HG02870 (cell line): ENCODE measurements around the gene CLDN20.
"Not testable (repeated sequence)": the region's sequence is repeated elsewhere in the genome, so short reads cannot be mapped to it uniquely, and the experiment has no call there.

Experiments
- ATAC-seq: cut with Tn5 transposase; IDR thresholded peaks from one replicate; pipeline ENCODE4 v1.9.1; 2021; ENCODE audit warnings: mild to moderate bottlenecking, moderate library complexity; ENCODE audit not compliant: unreplicated experiment

Gene CLDN20

DNA sequence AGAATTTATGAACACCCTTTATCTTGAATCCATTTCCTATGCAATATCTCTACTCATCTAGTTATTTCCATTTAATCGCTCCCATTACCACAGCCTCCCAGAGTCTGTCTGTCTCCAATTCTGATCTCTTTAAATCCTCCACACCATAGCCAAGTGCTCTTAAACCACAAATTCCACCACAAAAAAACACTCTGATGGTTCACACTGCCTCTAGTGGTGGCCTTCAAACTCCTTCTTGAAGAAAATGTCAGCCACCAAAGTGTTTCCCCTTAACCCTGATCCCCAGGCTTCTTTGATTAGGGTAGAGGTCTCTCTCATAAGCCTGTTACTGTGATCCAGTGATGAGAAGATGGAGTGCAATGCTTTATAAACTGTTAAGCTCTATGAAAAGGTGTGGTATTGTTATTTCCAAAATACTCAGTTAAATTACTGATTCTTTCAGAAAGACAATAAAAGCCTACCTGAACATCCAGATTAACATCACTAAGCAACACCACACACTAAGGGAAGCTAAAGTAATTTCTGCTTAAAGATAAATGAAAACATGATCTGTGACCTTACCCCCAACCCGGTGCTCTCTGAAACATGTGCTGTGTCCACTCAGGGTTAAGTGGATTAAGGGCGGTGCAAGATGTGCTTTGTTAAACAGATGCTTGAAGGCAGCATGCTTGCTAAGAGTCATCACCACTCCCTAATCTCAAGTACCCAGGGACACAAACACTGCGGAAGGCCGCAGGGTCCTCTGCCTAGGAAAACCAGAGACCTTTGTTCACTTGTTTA, 4.5 kb downstream of the CLDN20 start:
- not testable (repeated sequence) for ATAC-seq

DNA sequence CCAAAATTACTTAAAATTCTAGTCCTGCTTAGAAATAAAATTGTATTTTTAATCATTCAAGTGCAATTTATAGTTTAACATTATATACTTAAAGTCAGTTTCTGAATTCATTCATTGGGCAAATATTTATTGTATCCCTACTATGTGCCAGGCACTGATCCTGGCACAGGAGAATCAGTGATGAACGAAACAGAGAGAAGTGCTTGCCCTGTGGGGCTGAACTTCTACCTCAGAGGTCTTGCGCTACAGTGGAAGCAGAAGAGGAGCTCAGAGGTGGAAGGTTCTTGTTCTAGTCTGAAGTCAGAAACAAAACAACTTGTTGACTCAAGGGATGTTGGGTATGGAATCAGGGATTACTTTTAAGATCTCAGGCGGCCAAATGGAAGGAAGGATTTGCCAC, 6.0 kb downstream of the CLDN20 start:
- ATAC-seq, result no peak

DNA sequence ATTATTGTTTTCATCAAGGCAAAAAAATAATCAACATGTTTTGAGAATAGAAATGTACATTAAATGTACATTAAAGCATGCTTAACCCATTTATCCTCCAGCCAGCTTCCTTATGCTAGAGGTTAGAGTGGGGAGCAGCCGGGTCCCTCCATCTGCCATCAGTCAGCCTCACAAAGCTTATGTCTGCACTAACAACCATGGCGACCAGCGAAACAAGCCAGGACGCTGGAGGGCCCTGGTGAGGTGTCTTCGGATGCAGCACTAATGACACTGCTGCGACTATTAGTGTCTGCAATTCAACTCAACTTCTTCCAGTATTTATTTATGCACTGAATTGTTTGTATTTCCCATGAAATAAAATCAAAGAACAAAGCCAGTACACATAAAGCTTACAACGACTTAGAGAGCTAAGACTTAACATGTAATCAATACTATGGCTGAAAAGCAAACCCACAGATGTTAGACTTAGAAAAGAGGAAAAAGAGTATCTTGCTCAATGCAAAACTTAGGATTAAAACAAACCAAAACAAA, 6.8 kb downstream of the CLDN20 start:
- ATAC-seq, result no peak

DNA sequence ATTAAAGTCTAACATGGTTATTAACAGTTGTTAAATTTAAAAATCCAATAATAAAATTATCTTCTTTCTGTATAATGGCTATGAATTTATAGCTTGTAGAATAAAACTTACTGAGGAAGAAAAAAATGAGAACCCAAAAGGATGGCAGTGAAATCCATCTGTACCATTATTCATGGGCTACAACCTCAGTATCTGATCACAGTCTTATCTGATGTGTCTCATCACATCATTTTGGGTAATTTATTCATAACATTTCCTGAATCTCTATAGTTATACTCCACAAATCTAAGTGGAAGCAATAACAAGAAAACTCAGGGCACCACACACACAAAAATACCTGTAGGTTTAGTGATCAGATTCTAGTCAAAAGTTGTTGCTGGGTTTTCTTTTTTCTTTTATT, 7.3 kb downstream of the CLDN20 start:
- ATAC-seq, result no peak

DNA sequence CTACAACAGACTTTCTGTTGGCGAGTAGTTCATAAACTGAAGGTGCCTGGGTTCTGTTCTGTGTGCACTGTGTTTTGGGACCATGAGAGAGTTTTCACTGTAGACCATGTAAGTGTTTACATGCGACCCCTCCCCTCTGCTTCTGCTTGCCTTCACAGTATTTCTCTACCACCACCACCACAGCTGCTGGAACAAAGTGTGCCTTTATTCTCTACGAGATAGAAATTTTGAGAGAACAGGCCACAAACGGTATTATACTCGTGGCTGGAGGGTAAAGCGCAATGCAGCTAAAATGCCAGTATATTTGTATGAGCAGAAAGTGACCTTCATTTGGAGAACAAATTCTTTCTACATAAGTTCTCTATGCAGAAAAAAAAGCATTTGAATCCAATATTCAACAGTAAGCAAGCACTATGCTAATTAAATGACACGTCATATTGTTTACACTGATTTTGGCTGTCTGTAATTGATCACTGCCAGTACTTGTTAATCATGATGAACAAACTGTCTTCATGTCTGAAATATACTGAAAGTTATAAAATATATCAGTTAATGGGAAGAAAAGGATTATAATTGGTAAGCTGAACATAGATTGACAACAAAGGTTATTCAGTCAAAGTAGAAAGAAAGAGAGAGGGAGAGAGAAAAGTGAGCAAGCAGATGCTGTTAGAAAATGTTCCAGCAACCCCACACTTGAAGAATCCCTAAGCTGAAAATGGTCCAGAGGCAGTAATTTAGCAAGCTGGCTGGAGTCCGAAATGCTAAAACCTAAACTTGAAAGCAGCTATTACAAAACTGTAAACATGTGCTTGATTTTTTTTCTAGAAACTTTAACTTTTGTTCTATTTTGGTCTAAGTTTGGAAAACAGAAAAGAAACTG, 8.8 kb downstream of the CLDN20 start:
- ATAC-seq, result no peak

DNA sequence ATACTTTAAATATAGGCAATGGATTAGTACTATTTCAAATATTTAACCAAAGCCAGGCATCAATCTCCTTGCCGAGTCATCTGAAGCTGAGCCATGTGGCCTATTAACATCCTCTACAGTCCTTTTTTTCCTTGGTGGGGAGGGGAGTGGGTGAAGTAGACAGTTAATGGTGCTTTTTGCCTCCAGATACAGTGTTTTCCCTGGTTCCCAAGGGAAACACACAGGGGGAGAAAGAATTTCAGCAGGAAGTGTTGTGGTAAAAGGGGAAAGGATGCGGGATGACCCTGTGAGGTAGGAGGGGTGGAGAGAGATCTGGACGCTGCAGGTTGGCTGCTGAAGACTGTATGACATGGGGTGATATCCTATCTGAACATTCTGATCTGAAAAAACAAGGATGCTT, 9.6 kb downstream of the CLDN20 start:
- no peak for ATAC-seq

DNA sequence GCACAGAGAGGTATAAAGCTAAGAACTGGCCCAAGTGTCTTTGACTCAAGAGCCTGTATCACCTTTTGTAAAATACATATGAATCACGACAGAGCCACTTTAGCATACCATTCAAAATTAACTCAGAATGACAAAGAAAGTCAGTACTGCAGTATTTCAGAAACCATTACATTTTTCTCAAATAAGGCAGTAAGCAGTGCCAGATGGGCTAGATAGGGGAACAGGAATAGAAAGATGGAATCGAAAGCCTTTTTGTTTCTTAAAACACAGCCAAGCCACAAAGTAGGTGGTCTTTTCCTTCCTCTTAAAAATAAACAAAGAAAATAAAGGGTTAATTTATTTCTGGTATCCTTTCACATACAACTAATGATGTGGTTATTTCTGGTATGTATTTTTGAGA, 10.3 kb downstream of the CLDN20 start:
- ATAC-seq, result no peak

DNA sequence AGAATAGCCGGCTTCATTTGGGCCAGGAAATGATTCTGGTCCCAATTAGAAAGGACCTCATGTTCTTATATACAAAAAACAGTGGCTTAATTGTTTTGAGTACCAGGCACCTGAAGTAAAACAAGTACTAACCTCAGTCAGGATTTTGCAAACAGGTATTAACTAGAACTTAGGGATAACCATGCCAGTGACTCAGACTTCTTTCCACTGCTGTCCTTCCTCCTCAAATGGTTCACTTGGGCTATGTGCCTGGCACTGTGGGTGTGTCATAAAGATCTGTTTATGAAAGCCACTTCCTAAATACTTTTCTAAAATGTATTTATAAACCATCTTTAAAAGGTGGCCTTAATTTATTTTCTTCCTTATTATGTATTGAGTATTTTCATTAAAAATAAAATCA, 10.7 kb downstream of the CLDN20 start:
- ATAC-seq, result no peak

DNA sequence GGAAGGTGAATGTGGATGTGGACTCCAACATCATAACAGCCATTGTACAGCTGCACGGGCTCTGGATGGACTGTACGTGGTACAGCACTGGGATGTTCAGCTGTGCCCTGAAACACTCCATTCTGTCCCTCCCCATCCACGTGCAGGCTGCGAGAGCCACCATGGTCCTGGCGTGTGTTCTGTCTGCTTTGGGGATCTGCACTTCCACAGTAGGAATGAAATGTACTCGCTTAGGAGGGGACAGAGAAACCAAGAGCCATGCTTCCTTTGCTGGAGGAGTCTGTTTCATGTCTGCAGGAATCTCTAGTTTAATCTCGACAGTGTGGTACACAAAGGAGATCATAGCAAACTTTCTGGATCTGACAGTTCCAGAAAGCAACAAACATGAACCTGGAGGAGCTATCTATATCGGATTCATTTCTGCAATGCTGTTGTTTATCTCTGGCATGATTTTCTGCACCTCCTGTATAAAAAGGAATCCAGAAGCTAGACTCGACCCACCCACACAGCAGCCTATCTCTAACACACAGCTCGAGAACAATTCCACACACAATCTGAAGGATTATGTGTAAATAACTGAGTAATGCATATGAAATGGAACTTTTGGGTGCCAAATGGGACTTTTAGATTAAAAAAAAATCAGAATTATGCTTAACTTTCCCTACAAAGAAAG, 12.1 kb downstream of the CLDN20 start:
- ATAC-seq, result no peak

DNA sequence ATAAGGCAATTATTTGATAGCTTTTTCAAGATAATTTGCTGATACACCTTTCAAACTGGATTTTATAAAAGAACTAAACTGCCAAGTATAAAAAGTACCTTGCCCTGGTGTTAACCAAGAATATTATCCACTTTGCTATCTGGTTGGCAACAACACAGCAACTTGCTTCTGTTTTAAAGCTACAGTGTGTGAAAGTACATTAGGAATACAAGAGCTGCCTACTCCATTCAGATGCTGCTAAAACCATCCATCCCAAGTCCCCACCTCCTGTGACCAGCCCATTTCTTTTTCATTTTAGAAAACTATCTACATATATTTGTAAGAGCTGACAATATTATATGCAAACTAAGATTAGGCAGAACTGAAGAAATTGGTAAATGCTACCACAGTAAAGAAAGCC, 12.8 kb downstream of the CLDN20 start:
- no peak for ATAC-seq

DNA sequence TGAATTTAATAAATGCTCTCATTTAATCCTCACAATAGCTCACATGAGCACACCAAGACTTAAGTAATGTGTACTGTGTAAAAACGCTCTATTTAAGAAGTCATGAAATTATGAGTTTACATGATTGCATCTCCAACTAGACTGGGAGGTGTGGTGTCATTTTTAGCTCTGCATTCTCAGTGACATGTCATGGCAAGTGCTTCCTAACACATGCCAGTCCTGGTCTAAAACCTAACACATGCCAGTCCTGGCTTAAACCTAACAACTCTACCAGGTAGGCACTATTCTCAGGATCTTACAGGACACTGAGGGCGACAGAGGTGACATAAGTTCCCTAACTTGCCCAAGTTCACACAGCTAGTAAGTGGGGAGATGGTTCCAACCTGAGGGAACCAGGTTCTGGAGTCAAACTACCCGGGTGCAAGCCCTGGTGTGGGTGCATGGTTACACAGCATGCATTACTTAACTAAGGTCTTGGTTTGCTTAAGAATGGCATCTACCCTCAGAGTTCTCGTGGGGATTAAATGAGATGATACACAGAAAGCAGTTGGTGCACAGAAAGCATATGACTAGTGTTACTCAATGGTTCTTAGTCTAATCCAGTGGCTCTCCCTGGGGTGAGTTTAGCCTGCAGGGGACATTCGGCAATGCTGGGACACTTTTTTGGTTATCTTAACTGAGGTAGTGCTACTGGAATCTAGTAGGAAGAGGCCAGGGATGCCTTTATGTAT, 14.7 kb downstream of the CLDN20 start:
- no peak for ATAC-seq

DNA sequence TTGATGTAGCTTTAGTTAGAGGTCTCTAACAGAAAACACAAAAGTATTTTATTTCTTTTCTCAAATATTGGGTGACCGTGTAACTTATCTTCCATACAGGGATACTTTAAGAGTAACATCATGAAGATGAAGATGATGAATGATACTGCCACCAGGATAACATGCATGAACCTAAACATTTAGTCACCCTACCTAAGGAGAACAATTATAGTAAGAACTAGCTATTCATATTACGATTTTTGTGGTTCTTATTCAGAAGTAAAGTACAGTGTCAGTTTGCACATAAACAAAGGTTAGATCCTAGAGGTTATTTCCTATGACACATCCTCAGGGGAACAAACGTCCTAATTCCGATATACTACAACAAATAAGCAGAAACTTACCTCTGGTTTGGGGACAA, 21.0 kb downstream of the CLDN20 start:
- ATAC-seq, result no peak

DNA sequence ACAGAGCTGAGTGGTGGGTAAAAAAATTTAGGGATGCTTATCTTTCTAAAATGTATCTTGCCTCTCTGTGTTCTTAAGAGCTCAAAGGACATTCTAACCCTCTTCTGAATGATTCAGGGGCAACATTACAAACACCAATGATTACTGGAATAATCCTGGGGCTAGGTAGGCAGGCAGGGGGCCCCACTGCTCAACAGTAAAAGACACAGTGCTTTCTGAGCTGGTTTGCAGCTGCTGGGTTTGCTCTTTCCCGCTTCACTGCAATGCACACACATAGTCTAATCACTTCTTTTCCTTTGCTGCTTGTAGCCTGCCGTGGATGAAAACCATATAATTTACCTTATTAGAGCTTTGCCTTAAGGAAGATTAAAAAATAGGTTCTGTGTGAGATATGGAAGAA, 23.9 kb downstream of the CLDN20 start:
- no peak for ATAC-seq

DNA sequence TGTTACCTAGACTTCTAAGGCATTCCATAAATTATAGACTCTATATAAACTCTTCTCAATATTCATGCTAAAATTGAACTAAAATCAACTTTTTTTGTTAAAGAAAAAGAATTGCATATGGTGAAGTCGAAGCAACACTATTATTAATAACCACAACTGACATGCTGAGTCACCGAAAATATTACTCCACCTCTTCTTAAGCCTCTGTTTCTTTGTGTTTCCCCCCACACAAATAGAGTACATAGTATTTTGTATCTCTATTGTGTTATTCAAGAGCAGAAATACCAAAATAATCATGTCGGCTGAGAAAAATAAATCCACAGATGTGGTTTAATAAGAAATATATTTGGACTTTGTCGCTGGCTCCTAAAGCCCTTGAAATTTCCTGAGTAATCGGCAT, 26.7 kb downstream of the CLDN20 start:
- no peak for ATAC-seq

DNA sequence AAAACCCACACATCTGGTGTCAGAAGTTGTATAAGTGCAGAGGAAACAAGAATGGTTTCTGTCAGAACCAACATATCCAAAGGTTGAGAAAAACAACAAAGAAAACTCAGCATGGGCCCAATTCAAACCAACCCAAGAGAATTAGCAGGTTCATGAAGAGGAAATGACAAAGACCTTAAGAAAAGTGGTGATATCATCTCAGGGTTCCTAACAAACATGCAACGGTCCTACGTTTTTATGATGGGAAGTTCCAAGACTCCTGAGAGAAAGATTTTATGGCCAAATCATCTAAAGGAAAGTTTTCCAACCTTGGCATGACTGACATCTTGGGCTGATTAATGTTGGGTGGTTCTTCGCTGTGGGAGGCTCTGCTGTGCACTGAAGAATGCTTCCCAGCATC, 27.5 kb downstream of the CLDN20 start:
- ATAC-seq, result no peak

DNA sequence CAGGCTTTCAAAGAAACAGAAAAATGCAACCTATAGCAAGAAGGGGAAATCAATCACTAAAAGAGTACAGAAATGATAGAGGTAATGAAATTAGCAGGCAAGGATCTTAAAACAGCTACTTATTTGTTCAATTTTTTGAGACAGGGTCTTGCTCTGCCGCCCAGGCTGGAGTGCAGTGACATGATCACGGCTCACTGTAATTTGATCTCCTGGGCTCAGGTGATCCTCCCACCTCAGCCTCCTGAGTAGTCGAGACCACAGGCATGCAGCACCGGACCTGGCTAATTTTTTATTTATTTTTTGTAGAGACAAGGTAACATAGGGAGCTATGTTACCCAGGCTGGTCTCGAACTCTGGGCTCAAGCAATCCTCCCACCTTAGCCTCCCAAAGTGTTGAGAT, 28.9 kb downstream of the CLDN20 start:
- ATAC-seq, result no peak

DNA sequence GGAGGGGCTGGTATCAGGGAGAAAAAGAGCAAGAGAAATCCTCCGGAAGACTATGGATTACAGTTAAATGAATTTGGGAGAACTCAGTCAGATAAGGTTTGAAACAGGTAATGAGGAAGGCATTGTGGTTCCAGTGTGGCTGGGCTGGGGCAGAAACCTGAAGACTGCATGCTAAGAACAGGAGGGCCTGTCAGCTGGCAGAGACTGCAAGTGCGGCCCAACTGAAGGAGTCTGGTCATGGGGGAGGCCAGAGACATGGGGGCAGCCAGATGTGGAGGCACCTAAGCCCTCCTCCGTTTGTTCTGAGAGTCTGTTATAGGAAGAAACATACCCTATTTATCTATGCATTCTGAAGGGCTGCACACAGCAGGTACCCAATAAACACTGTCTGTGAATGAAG, 33.9 kb downstream of the CLDN20 start:
- ATAC-seq, result no peak

DNA sequence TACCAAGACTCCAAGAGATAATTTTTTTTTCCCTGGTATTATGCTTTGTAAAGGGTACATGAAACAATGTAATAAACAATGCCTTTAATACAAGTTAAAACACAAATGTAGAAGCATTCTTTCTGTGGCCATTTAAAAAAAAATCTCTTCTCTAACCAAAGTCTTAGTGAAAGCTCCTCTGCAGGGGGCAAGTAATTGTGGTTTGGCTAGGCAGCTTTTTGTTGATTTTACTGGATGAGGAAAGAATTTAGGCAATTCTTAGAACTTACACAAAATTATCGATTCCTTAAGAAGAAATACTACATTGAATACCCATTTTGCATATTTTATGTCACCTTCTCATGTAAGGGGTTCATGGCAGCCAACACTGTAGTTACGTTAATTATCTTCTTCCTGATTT, 38.1 kb downstream of the CLDN20 start:
- ATAC-seq, result no peak

DNA sequence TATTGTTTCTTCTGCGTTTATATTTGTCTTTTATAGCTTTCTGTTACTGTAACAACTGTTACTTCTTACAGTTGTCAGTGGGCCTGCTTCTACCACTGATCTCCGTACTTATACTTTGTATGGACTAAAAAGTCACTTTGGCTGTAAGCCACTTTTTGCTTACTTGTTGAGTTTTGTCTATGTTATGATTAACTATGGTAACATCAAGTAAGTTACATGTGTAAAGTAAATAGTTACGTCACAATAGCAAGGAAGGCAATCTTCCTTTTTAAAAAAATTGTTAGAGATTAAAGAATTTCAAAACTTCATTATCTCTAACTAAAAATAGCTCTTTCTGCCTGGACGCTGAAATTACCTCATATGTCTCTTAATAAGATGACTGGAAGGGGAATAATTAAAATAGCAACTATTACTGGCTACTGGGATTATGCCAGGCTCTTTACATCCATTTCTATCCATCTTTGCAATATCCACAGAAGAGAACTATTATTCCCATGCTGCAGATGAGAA, 39.6 kb downstream of the CLDN20 start:
- ATAC-seq, result no peak

DNA sequence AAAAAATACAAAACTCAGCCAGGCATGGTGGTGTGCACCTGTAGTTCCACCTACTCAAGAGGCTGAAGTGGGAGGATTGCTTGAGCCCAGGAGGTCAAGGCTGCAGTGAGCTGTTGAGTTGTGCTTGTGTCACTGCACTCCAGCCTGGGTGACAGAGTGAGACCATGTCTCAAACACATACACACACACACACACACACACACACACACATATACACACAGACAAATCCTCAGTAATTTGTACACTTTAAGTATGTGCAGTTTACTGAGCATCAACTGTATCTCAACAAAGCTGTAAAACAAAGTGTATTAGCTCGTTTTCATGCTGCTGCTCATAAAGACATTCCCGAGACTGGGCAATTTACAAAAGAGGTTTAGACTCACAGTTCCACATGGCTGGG, 43.1 kb downstream of the CLDN20 start:
- no peak for ATAC-seq

DNA sequence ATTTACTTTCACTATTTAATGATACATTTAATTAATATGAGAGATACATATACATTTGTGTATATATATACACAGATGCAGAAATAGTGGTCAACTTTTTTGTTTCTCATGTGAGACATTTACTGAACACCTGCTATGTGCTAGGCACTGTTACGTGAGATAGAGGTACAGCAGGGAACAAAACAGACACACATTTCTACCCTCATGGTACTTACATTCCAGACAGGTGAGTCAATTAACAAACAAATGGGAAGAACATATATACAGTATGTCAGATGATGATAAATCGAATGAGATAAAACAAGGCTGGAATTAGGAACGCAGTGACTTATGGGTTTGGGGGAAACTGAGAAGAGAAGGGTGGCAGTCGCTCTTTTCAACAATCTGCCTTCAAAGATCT, 45.3 kb downstream of the CLDN20 start:
- no peak for ATAC-seq
